BLaER1 treated with 17β-estradiol and CSF1 and Interleukin-3, amounts not matched to agents 10 nM and 100 nM (cell line): ENCODE results near the gene DNAH8.

Experiments used
- H3K27ac ChIP-seq, 11 experiments: shearing (Covaris generic); formaldehyde crosslinking; 2 replicates each; pipeline ENCODE4 v1.8.1; 2022
- H3K27me3 ChIP-seq, 11 experiments: shearing (Covaris generic); formaldehyde crosslinking; 2 replicates each; pipeline ENCODE4 v1.8.1; 2022
- H3K36me3 ChIP-seq, 11 experiments: shearing (Covaris generic); formaldehyde crosslinking; 2 replicates each; pipeline ENCODE4 v1.8.1; 2022
- H3K4me1 ChIP-seq, 10 experiments: shearing (Covaris generic); formaldehyde crosslinking; 2 replicates each; pipeline ENCODE4 v1.8.1; 2022
- H3K4me2 ChIP-seq, 11 experiments: shearing (Covaris generic); formaldehyde crosslinking; 2 replicates each; pipeline ENCODE4 v1.8.1; 2022
- H3K4me3 ChIP-seq, 10 experiments: shearing (Covaris generic); formaldehyde crosslinking; 2 replicates each; pipeline ENCODE4 v1.8.1; 2022
- H3K9ac ChIP-seq, 11 experiments: shearing (Covaris generic); formaldehyde crosslinking; 2 replicates each; pipeline ENCODE4 v1.8.1; 2022
- H3K9me3 ChIP-seq, 11 experiments: shearing (Covaris generic); formaldehyde crosslinking; replicated peaks in 1 of 11; 2 replicates each; pipeline ENCODE4 v1.8.1; 2022
- H4K20me1 ChIP-seq, 11 experiments: shearing (Covaris generic); formaldehyde crosslinking; 2 replicates each; pipeline ENCODE4 v1.8.1; 2022
- Cebpa-rat ChIP-seq, 11 experiments: shearing (Covaris generic); IDR thresholded peaks; 2 replicates each; pipeline ENCODE4 v1.8.1; 2022

The DNAH8 gene

DNA sequence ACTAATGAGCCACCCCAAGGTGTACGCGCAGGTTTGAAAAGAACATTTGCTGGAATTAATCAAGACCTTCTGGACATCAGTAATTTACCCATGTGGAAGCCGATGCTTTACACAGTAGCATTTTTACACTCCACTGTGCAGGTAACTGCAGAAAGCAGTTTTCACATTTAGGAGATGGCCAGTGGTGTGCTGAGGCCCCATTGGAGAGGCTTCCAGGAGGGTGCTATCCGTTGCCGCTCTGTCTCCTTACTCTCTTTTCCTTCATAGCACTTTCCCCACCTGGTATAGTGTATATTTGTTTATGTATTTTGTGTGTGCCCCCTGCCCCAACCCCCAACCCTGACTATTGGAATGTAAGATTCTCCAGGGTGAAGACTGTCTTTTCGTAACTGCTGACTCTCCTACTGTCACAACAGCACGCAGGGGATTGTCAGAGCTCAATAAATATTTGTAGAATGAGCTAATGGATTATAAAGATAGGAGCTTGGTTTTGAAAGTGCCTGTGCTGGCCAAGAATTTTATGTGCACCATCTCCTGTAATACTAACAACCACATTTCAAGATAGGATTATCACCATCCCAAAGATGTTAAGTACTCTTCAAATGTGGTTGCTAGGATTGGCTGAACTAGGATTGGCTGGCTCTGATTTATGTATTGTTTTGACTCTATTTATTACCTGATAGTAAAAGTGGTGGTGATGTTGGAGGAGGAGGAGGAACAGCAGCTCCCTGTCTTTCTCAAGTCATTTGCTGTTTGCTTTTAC is 259.5 kb downstream of the DNAH8 start:
- Histone ChIP-seq H3K9me3 (no peaks in the 10 kb centered on the region), H4K20me1 (no peaks in the 10 kb centered on the region), H3K4me3 (no peak overlapping the region), H3K4me2 (no peak overlapping the region), H3K9ac (no peak overlapping the region), H3K27me3 (no peaks in the 10 kb centered on the region), H3K36me3 (no peaks in the 10 kb centered on the region), H3K4me1 (no peaks in the 10 kb centered on the region), H3K27ac (no peak overlapping the region)
- TF ChIP-seq Cebpa-rat (IDR thresholded peaks at IDR 0.05) = no peak

DNA sequence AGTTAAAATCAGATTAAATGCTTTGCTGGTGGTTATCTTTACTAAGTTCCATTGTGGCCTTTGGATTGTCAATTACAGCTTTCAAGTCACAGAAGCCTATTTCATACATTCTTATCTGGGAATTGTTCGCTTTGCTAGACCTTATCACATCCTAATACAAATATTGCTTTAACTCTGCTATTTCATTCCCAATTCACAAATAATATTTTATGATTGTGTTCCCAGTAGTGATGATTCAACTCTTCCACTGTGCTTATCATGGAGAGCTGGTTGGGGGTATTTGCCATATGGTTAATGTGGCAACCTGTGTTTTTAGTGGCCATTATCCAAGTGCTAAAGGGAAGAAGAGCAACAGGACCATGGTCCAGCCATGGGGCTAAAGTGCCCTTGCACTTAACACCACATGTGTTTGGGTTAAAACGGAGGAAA is 260.5 kb downstream of the DNAH8 start:
- no peaks in the 10 kb centered on the region for H3K4me1 ChIP-seq
- no peak overlapping the region for H3K4me2 ChIP-seq
- no peaks in the 10 kb centered on the region for H3K27me3 ChIP-seq
- no peak overlapping the region for H3K9ac ChIP-seq
- H3K9me3 ChIP-seq = no peaks in the 10 kb centered on the region
- no peaks in the 10 kb centered on the region for H4K20me1 ChIP-seq
- no peak overlapping the region for H3K27ac ChIP-seq
- H3K4me3 ChIP-seq = no peak overlapping the region
- H3K36me3 ChIP-seq = no peaks in the 10 kb centered on the region
- no peak for TF ChIP-seq Cebpa-rat (IDR thresholded peaks at IDR 0.05)

GRCh38 chr6:38976051-38976450 is 260.9 kb downstream of the DNAH8 start:
- H3K9ac ChIP-seq = no peak overlapping the region
- no peaks in the 10 kb centered on the region for H3K4me1 ChIP-seq
- H4K20me1 ChIP-seq = no peaks in the 10 kb centered on the region
- no peaks in the 10 kb centered on the region for H3K27me3 ChIP-seq
- TF ChIP-seq Cebpa-rat (IDR thresholded peaks at IDR 0.05) = no peak
- no peak overlapping the region for H3K27ac ChIP-seq
- H3K4me3 ChIP-seq = no peak overlapping the region
- H3K4me2 ChIP-seq = no peak overlapping the region
- no peaks in the 10 kb centered on the region for H3K36me3 ChIP-seq
- H3K9me3 ChIP-seq = no peaks in the 10 kb centered on the region

- Histone ChIP-seq H3K4me1 (no peaks in the 10 kb centered on the region), H4K20me1 (no peaks in the 10 kb centered on the region), H3K36me3 (no peaks in the 10 kb centered on the region), H3K27ac (no peak overlapping the region), H3K9me3 (no peaks in the 10 kb centered on the region), H3K4me3 (no peak overlapping the region), H3K4me2 (no peak overlapping the region), H3K27me3 (no peaks in the 10 kb centered on the region), H3K9ac (no peak overlapping the region)
- TF ChIP-seq Cebpa-rat (IDR thresholded peaks at IDR 0.05) = no peak
These were observed 261.8 kb downstream of the DNAH8 start for GRCh38 chr6:38976801-38977500.

GRCh38 chr6:38978139-38978704 is 263.1 kb downstream of the DNAH8 start:
- no peak for TF ChIP-seq Cebpa-rat (IDR thresholded peaks at IDR 0.05)
- Histone ChIP-seq H3K4me1 (no peaks in the 10 kb centered on the region), H3K27ac (no peak overlapping the region), H3K9ac (no peak overlapping the region), H3K27me3 (no peaks in the 10 kb centered on the region), H3K4me2 (no peak overlapping the region), H3K4me3 (no peak overlapping the region), H3K9me3 (no peaks in the 10 kb centered on the region), H4K20me1 (no peaks in the 10 kb centered on the region), H3K36me3 (no peaks in the 10 kb centered on the region)

- Histone ChIP-seq H3K9me3 (no peaks in the 10 kb centered on the region), H3K4me2 (no peak overlapping the region), H3K27ac (no peak overlapping the region), H3K4me3 (no peak overlapping the region), H3K4me1 (peaks cover 0 to 10% (median 0%) of the 10 kb centered on the region in 10 experiments; a peak in 5 of 20 replicates), H3K27me3 (no peaks in the 10 kb centered on the region), H3K36me3 (no peaks in the 10 kb centered on the region), H3K9ac (no peak overlapping the region), H4K20me1 (peaks cover 0 to 2% (median 0%) of the 10 kb centered on the region in 11 experiments; a peak in 1 of 22 replicates)
- no peak for TF ChIP-seq Cebpa-rat (IDR thresholded peaks at IDR 0.05)
These were observed 267.4 kb downstream of the DNAH8 start for GRCh38 chr6:38982470-38982869.

DNA sequence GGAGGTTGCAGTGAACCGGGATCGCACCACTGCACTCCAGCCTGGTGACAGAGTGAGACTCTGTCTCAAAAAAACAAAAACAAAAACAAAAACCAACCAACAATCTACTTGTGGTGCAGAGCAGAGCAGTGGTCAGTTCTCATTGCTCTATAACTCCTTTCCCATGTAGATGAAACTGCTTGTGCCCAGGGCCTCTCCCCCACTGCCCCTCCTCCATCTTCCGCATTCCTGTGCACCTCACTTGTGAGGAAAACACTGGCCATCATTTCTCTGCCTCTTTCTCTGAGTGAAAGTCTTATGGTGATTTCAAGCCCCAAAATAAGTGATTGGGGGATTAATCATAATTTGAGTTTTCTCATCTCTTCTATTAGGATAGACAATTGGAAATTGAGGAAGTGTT is 269.6 kb downstream of the DNAH8 start:
- H3K9ac ChIP-seq = no peak overlapping the region
- H3K27me3 ChIP-seq = no peaks in the 10 kb centered on the region
- no peaks in the 10 kb centered on the region for H3K9me3 ChIP-seq
- TF ChIP-seq Cebpa-rat (IDR thresholded peaks at IDR 0.05) = no peak
- H3K36me3 ChIP-seq = no peaks in the 10 kb centered on the region
- H3K4me3 ChIP-seq = no peak overlapping the region
- peaks cover 0 to 17% (median 0%) of the 10 kb centered on the region in 10 experiments; a peak in 5 of 20 replicates for H3K4me1 ChIP-seq
- H3K27ac ChIP-seq = no peak overlapping the region
- peaks cover 0 to 2% (median 0%) of the 10 kb centered on the region in 11 experiments; a peak in 1 of 22 replicates for H4K20me1 ChIP-seq
- no peak overlapping the region for H3K4me2 ChIP-seq

GRCh38 chr6:38985839-38986238 is 270.7 kb downstream of the DNAH8 start:
- Histone ChIP-seq H3K4me1 (peaks cover 0 to 17% (median 0%) of the 10 kb centered on the region in 10 experiments; a peak in 5 of 20 replicates), H3K4me3 (no peak overlapping the region), H3K9me3 (no peaks in the 10 kb centered on the region), H3K36me3 (no peaks in the 10 kb centered on the region), H4K20me1 (peaks cover 0 to 2% (median 0%) of the 10 kb centered on the region in 11 experiments; a peak in 1 of 22 replicates), H3K27ac (no peak overlapping the region), H3K27me3 (no peaks in the 10 kb centered on the region), H3K4me2 (no peak overlapping the region), H3K9ac (no peak overlapping the region)
- TF ChIP-seq Cebpa-rat (IDR thresholded peaks at IDR 0.05) = no peak

- Histone ChIP-seq H3K4me1 (peaks cover 0 to 17% (median 0%) of the 10 kb centered on the region in 10 experiments; a peak in 5 of 20 replicates), H3K27me3 (no peaks in the 10 kb centered on the region), H3K9ac (no peak overlapping the region), H3K27ac (no peak overlapping the region), H3K4me3 (no peak overlapping the region), H3K4me2 (peak overlapping the region in 3 of 11 experiments; percentile 28 to 66 (median 58); a peak in 5 of 22 replicates), H3K9me3 (no peaks in the 10 kb centered on the region), H4K20me1 (peaks cover 0 to 2% (median 0%) of the 10 kb centered on the region in 11 experiments; a peak in 1 of 22 replicates), H3K36me3 (no peaks in the 10 kb centered on the region)
- TF ChIP-seq Cebpa-rat (IDR thresholded peaks at IDR 0.05) = no peak
These were observed 272.4 kb downstream of the DNAH8 start for GRCh38 chr6:38987503-38987902.
